Right lobe of liver (tissue), 6 donors: ENCODE results near the gene ERICH6. TPM values are rescaled to one million over a fixed set of nuclear protein-coding genes. Genes with fewer than 3 reads are reported as not detected.

ENCODE experiments used
- ATAC-seq, 4 donors: fragments of 200-7000 bp; cut with Tn5 transposase; one replicate each; pipeline ENCODE4 v1.9.1; 2020; ENCODE audit warnings: mild to moderate bottlenecking in 4 of 4, moderate library complexity in 4 of 4
- DNase-seq, 3 donors: peaks; one replicate each; pipeline ENCODE4 v3.0.0-alpha.2; 2020
- H3K27ac ChIP-seq, 3 donors: fragments of 200-600 bp; one replicate each; pipeline ENCODE4 v1.8.0; 2022
- H3K27me3 ChIP-seq, 2 donors: fragments of 200-600 bp; one replicate each; pipeline ENCODE4 v1.8.0; 2022
- H3K36me3 ChIP-seq, 4 donors: fragments of 200-600 bp; sonication (generic) in 1 of 4; one replicate each; pipeline versions ENCODE4 v1.5.1 to v1.8.0; 2017 to 2022; ENCODE audit warnings: control low read depth in 1 of 4
- H3K4me1 ChIP-seq, 4 donors: fragments of 200-600 bp; sonication (generic) in 1 of 4; one replicate each; pipeline versions ENCODE4 v1.5.1 to v1.8.0; 2017 to 2022; ENCODE audit warnings: control low read depth in 1 of 4
- H3K4me3 ChIP-seq, 3 donors: fragments of 200-600 bp; one replicate each; pipeline ENCODE4 v1.8.0; 2022
- H3K9me3 ChIP-seq, 4 donors: fragments of 200-600 bp; sonication (generic) in 1 of 4; one replicate each; pipeline versions ENCODE4 v1.5.1 to v1.8.0; 2017 to 2022; ENCODE audit warnings: control low read depth in 1 of 4
- CTCF ChIP-seq, 4 donors: fragments of 200-600 bp in 3 of 4; fragments of 450-650 bp in 1 of 4; IDR thresholded peaks; one replicate each; pipeline versions ENCODE4 v1.5.1 to v1.8.0; 2016 to 2022; ENCODE audit warnings: antibody characterized with exemption in 4 of 4, mild to moderate bottlenecking in 2 of 4
- POLR2A ChIP-seq: fragments of 450-650 bp; IDR thresholded peaks from one replicate; pipeline ENCODE4 v1.6.1; 2017; ENCODE audit warnings: antibody characterized with exemption, mild to moderate bottlenecking
- WGBS: methylation state at CpG from one replicate; pipeline ENCODE4 v1.1.6; 2018; ENCODE audit warnings: low coverage, low lambda C conversion rate; ENCODE audit not compliant: insufficient coverage; ENCODE audit errors: missing lambda C conversion rate; 5-methylcytosine and 5-hydroxymethylcytosine counted together
- intact Hi-C, 2 donors: fragments of 100-400 bp; cut with DNase I; formaldehyde crosslinking; loops; one replicate each; pipeline versions ENCODE4 v1.11.2 to v1.14.1; 2022
- total RNA-seq, 6 experiments: library from RNA; depleted of rRNA in 2 of 6; stranded (reverse); fragments of >200 nt in 2 of 6; fragmentation: NEBNext Ultra II Directional in 3 of 6; extraction: Animal tissue kit (Norgen Biotek cat#: 25700) in 3 of 6; gene quantifications; one replicate each; pipeline versions ENCODE4 v1.1.0 to v1.2.4, GENCODE V29; 2016 to 2023
- donor health status: DM: no; HTN: yes; CAD: no.
- donor health status: DM: no; HTN: no; CAD: no.
- donor health status: DM: no; HTN: no; CAD: no.
- donor health status: DM: no; HTN: yes; CAD: no.
- donor health status: DM: no; HTN: yes; CAD: no.

Gene ERICH6
- total RNA-seq, 6 experiments from 2014 or later = 0.49 TPM; not detected in 5

DNA sequence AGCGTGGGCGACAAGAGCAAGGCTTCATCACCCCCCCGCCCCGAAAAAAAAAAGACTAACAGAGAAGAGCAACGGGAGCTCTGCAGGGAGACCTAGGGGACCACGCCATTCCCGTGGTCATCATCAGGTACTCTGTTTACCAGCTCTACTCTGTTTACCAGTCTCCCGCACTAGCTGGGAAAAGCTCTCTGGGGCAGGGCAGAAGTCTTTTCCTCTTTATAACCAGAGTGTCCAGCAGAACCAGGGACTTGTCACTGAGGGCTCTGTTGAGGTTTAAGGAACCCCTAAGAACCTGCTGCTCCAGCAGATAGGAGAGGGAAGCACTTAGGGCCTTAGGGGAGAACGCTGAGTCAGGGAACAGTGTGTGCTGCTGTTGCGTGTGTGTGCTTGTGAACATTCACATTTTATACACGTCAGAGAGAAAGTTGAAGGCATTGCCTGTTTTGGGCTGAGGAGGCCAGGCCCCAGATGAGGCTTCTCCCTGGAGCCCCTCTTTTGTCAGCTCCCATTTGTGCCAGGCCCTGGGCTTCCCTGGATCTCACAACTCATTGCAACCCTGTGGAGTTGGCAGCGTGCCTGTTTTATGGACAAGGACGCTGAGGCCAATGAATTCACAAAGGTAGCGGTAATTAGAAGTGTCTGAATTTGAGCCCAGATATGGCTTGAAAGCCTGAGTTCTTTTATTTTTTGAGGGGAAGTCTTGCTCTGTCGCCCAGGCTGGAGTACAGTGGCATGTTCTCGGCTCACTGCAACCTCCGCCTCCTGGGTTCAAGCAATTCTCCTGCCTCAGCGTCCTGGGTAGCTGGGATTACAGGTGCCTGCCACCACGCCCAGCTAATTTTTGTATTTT is 24.2 kb upstream of the ERICH6 start:
- peak; percentile 60 to 76 (median 67) for ATAC-seq
- intact Hi-C loops = loop anchor here in 1 of 2 donors (10.0 kb wide), 1 partner anchor 57 kb away; no protein-coding TSS in a partner anchor
- H3K27ac ChIP-seq = peak overlapping the region in 2 of 3 donors; percentile 38 to 76

DNA sequence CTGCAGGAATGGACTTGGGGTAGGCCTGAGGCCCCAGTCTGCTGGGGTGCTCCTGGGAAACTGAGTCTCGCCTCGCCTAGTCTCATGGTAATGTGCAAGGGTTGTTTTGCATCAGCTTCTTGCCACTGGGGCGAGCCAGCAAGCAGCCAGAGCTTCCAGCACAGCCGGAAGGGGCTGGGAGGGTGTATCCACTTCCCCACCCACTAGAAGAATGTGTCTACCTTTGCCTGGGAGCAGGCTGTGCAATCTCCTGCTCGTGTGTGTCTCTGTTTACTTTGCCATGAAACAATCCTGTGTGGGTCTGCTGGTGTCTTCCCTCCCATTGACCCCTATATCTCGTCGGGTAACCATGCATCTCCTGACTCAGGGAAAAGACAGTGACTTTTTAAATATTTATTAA is 21.8 kb upstream of the ERICH6 start:
- DNase-seq (no peak), ATAC-seq (no peak)
- Histone ChIP-seq H3K27me3 (no peaks in the 10 kb centered on the region), H3K4me3 (no peak overlapping the region), H3K36me3 (no peaks in the 10 kb centered on the region), H3K9me3 (no peaks in the 10 kb centered on the region), H3K4me1 (peaks cover 0 to 28% (median 11%) of the 10 kb centered on the region in 4 donors), H3K27ac (no peak overlapping the region)
- intact Hi-C loops = loop anchor here in 1 of 2 donors (10.0 kb wide), 1 partner anchor 59 kb away; no protein-coding TSS in a partner anchor
- WGBS = 69% methylated on average over 3 of the region's 7 CpGs
- no peak for TF ChIP-seq CTCF (IDR thresholded peaks at IDR 0.05)
- no peak for TF ChIP-seq POLR2A

More for the DNA sequence above, 24.2 kb upstream of the ERICH6 start:
- Histone ChIP-seq H3K4me3 (no peak overlapping the region), H3K9me3 (no peaks in the 10 kb centered on the region), H3K36me3 (no peaks in the 10 kb centered on the region), H3K27me3 (no peaks in the 10 kb centered on the region), H3K4me1 (peaks cover 0 to 28% (median 11%) of the 10 kb centered on the region in 4 donors)
- 60% methylated on average over 11 of the region's 19 CpGs for WGBS
- TF ChIP-seq CTCF (IDR thresholded peaks at IDR 0.05) (no peak), POLR2A (peak; percentile 56)
- DNase-seq = peak; percentile 59 to 74 (median 61)

DNA sequence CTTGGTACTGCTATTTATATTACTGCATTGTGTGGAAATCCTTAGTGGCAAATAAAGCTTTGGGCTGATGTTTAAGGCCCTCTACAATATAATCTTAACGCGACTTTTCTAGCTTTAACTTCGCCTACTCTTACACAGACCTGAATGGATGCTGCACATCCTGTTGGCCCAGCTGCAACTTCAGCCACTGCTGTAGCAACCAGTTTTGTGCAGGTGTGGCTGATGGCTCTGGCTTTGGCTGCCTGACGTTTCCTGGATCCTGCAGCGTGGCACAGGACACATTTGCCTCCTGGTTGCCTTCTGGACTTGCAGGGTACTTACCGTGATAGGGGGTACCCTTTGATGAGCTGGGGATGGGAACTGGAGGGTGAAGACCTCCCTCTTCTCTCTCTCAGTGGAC is 20.2 kb upstream of the ERICH6 start:
- ATAC-seq = no peak
- DNase-seq = no peak
- intact Hi-C loops = loop anchor here (5.0 to 10.0 kb wide), 2 partner anchors 61 to 138 kb away; no protein-coding TSS in a partner anchor

DNA sequence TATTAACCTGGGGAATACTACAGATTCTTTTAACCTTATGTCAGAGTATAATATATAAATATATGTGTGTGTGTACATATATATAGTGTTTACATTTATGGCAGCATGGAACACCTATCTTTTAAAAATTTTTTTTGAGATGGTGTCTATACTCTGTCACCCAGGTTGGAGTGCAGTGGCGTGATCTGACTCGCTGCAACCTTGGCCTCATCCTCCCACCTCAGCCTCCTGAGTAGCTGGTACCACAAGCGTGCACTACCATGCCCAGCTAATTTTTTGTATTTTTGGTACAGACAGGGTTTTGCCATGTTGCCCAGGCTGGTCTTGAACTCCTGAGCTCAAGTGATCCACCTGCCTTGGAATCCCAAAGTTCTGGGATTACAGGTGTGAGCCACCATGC is 18.5 kb upstream of the ERICH6 start:
- Histone ChIP-seq H3K4me1 (no peaks in the 10 kb centered on the region), H3K36me3 (no peaks in the 10 kb centered on the region), H3K9me3 (no peaks in the 10 kb centered on the region), H3K4me3 (no peak overlapping the region), H3K27ac (no peak overlapping the region), H3K27me3 (no peaks in the 10 kb centered on the region)
- no peak for DNase-seq
- no peak for ATAC-seq
- WGBS = 96% methylated on average over 3 of the region's 3 CpGs
- TF ChIP-seq POLR2A (no peak), CTCF (IDR thresholded peaks at IDR 0.05) (no peak)
- intact Hi-C loops = loop anchor here (5.0 to 10.0 kb wide), 2 partner anchors 63 to 140 kb away; no protein-coding TSS in a partner anchor

More for the DNA sequence above, 20.2 kb upstream of the ERICH6 start:
- peaks cover 0 to 14% (median 7%) of the 10 kb centered on the region in 4 donors for H3K4me1 ChIP-seq
- H3K36me3 ChIP-seq = no peaks in the 10 kb centered on the region
- WGBS = 76% methylated on average over 4 of the region's 6 CpGs
- TF ChIP-seq POLR2A = no peak
- TF ChIP-seq CTCF (IDR thresholded peaks at IDR 0.05) = no peak
- no peaks in the 10 kb centered on the region for H3K27me3 ChIP-seq
- no peaks in the 10 kb centered on the region for H3K9me3 ChIP-seq
- no peak overlapping the region for H3K27ac ChIP-seq
- H3K4me3 ChIP-seq = no peak overlapping the region
